Retinal pigment epithelial cell (primary cell): ENCODE results near the gene EIF3D.

Source experiments
- DNase-seq: peaks from one replicate; pipeline ENCODE4 v3.0.0-alpha.2; 2010; ENCODE audit warnings: low read depth
- H3K4me3 ChIP-seq: 2 replicates; pipeline ENCODE4 v1.5.1; 2011; ENCODE audit warnings: mild to moderate bottlenecking, low read length, control low read depth, moderate library complexity
- CTCF ChIP-seq: conservative IDR thresholded peaks from 2 replicates; pipeline ENCODE4 v1.5.1; 2011; ENCODE audit warnings: low read depth, low read length, control low read depth, inconsistent platforms

The EIF3D gene

DNA sequence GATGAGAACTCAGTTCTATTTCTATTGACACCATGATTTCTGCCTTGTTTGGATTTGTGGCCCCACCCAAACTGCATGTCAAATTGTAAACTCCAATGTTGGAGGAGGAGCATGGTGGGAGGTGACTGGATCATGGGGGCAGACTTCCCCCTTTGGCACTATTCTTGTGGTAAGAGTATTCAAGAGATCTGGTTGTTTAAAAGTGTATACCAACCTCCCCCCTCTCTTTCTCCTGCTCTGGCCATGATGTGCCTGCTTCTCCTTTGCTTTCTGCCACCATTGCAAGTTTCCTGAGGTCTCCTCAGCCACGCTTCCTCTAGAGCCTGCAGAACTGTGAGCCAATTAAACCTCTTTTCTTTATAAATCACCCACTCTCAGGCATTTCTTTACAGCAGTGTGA is 14.2 kb downstream of the EIF3D start:
- DNase-seq, result no peak
- TF ChIP-seq CTCF, result no peak
- no peak overlapping the region for H3K4me3 ChIP-seq

DNA sequence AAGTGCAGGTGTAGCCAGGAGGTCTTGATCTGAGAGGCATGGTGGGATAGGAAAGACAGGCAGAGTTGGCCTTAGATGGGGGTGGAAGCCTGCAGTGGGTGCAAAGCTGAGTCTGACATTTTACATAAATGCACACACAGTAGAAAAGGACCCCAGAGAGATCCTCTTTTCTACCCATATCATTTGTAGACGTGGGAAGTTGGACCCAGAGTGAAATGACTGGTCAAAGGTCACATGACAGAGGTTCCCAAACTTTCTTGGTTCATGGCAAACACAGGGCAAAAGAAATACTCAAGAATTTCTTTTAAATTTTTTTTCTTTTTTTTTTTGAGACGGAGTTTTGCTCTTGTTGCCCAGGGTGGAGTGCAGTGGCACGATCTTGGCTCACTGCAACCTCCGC is 16.0 kb downstream of the EIF3D start:
- TF ChIP-seq CTCF, result no peak
- H3K4me3 ChIP-seq, result no peak overlapping the region
- DNase-seq, result no peak

GRCh38 chr22:36512333-36512732 is 16.6 kb downstream of the EIF3D start:
- H3K4me3 ChIP-seq, result no peak overlapping the region
- DNase-seq, result no peak
- TF ChIP-seq CTCF, result no peak

DNA sequence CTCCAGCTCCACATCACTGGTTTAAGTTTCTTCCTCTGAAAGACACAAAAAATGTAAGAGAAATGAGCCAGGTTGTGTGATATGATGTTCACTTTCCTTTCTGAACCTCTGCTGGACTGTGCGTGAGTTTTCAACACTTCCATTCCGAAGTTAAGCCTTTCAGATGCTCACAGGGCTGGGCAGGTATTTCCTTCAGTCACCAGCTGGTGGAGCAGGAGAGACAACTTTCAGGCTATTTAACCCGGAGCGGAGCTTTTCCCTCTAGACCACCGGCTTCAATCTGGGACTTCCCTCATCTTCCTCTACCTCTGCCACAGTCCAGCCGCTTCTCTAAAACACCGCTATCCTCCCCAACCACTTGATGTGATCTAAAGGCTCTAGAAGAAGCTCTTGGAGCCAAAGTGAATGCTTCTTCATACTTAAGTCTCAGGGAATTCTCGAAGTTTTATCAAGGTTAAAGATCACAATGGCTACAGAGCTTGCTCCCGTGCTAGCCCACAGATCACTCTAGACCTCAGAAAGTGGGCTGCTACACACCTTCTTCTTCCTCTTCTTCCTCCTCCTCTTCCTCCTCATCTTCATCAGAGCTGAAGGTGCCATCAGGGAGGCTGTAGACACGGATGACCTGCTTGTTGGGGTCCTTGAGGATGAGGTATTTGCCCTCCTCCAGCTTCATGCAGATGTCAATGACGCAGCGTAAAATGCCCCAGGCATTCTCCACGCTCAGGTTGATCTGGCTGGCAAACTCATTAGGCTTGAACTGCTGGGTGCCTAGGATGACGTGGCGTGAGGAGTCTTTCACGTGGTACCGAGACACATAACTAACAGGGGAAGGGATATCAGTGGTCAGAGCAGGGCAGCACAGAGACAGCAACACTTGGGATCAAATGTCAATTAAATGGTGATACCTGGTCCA is 17.7 kb downstream of the EIF3D start:
- DNase-seq, result no peak
- no peak overlapping the region for H3K4me3 ChIP-seq
- TF ChIP-seq CTCF, result peak; percentile 80

- H3K4me3 ChIP-seq, result no peak overlapping the region
- DNase-seq, result no peak
- no peak for TF ChIP-seq CTCF
Measured at GRCh38 chr22:36510384-36510783, 18.6 kb downstream of the EIF3D start.

GRCh38 chr22:36507518-36508010 is 21.4 kb downstream of the EIF3D start:
- peak overlapping the region; percentile 49 for H3K4me3 ChIP-seq
- no peak for DNase-seq

More at GRCh38 chr22:36507518-36508010, 21.4 kb downstream of the EIF3D start:
- no peak for TF ChIP-seq CTCF
